ENCODE measurements around the gene GDF9. TPM values are rescaled to one million over a fixed set of nuclear protein-coding genes. Genes with fewer than 3 reads are reported as not detected.

The GDF9 gene
- total and polyA plus RNA-seq, 2 donors (not counting 3 experiments of a cell fraction or from before 2014, with no cell fraction given): 0.07 TPM; not detected in 1

DNA sequence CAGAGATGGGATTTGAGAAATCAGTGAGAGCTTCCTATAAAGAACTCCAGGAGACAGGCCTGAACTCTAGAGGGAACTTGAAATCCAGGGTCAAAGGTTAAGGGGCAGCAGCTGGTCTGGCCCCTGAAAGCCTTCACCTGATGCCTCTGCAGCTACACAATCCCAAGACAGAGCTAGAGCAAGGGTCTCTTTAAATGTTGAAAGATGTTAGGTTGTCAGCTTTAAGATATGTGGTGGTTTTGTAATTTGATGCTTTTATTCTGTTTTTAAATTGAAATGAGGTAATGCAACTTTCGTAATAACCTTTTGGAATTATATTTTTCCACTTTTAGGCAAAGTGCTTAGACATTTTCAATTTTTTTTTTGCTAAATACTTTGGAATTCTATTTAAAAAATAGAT is 50.8 kb downstream of the GDF9 start:
- Histone ChIP-seq H3K79me2 (ENCODE audit: control insufficient read depth, insufficient read depth, low read length) (no peaks in the 10 kb centered on the region), H3K27me3 (ENCODE audit: control insufficient read depth in 2 of 2, insufficient read depth in 2 of 2, low read length in 2 of 2) (peaks cover 15 to 30% of the 10 kb centered on the region in 2 experiments), H3K4me1 (ENCODE audit: control insufficient read depth, extremely low read depth, insufficient read depth, low read length) (peaks cover 2% of the 10 kb centered on the region), H2AFZ (ENCODE audit: low read depth, low read length) (no peak overlapping the region), H3K9me1 (replicated peaks; ENCODE audit: control insufficient read depth, extremely low read depth, insufficient read depth, low read length) (no peaks in the 10 kb centered on the region), H3K4me2 (ENCODE audit: insufficient read depth, low read length) (no peak overlapping the region), H3K9ac (replicated peaks; ENCODE audit: extremely low read depth, insufficient read depth, low read length) (no peak overlapping the region), H3K9me3 (replicated peaks; ENCODE audit: control insufficient read depth, insufficient read depth, low read length) (no peaks in the 10 kb centered on the region), H3K36me3 (ENCODE audit: control insufficient read depth in 2 of 2, extremely low read depth in 1 of 2, insufficient read depth in 2 of 2, low read length in 2 of 2) (no peaks in the 10 kb centered on the region), H3K27ac (ENCODE audit: insufficient read depth, low read depth, low read length) (no peak overlapping the region), H3K4me3 (replicated peaks in 1 of 3; ENCODE audit: insufficient read depth in 1 of 3, low read depth in 1 of 3, low read length in 3 of 3) (no peak overlapping the region), H4K20me1 (replicated peaks; ENCODE audit: control insufficient read depth, extremely low read depth, insufficient read depth, low read length) (no peaks in the 10 kb centered on the region)
- FAIRE-seq: no peak
- TF ChIP-seq JUN (IDR thresholded peaks at IDR 0.05; ENCODE audit: borderline replicate concordance, insufficient read depth, insufficient read length, low read depth) (no peak), FOS (IDR thresholded peaks at IDR 0.05; ENCODE audit: borderline replicate concordance, insufficient read depth, low read length) (no peak), EZH2 (IDR thresholded peaks at IDR 0.05; ENCODE audit: borderline replicate concordance, low read depth, low read length, severe bottlenecking) (no peak), POLR2A (IDR thresholded peaks at IDR 0.05; ENCODE audit: low read depth, low read length) (no peak), GATA2 (IDR thresholded peaks at IDR 0.05; ENCODE audit: insufficient read depth, insufficient read length, low read depth, low read length) (no peak), POLR2AphosphoS5 (IDR thresholded peaks at IDR 0.05; ENCODE audit: insufficient read depth, low read depth, low read length) (no peak), MYC (IDR thresholded peaks at IDR 0.05; ENCODE audit: low read depth, low read length) (no peak)
- TF ChIP-seq, protein P1, sequence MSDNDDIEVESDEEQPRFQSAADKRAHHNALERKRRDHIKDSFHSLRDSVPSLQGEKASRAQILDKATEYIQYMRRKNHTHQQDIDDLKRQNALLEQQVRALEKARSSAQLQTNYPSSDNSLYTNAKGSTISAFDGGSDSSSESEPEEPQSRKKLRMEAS (IDR thresholded peaks at IDR 0.05; ENCODE audit: insufficient read depth, insufficient read length): no peak
- TF ChIP-seq, protein P2, sequence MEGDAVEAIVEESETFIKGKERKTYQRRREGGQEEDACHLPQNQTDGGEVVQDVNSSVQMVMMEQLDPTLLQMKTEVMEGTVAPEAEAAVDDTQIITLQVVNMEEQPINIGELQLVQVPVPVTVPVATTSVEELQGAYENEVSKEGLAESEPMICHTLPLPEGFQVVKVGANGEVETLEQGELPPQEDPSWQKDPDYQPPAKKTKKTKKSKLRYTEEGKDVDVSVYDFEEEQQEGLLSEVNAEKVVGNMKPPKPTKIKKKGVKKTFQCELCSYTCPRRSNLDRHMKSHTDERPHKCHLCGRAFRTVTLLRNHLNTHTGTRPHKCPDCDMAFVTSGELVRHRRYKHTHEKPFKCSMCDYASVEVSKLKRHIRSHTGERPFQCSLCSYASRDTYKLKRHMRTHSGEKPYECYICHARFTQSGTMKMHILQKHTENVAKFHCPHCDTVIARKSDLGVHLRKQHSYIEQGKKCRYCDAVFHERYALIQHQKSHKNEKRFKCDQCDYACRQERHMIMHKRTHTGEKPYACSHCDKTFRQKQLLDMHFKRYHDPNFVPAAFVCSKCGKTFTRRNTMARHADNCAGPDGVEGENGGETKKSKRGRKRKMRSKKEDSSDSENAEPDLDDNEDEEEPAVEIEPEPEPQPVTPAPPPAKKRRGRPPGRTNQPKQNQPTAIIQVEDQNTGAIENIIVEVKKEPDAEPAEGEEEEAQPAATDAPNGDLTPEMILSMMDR (IDR thresholded peaks at IDR 0.05; ENCODE audit: extremely low read depth in 1 of 2, insufficient read depth in 1 of 2, low read depth in 1 of 2, low read length in 2 of 2): no peak
- ChIA-PET CTCF (interaction anchor here (1.1 to 2.6 kb wide), 4 partner anchors 13 to 309 kb away, joined by 4 to 14 read pairs (median 4); no protein-coding TSS in a partner anchor), POLR2A (interaction anchor here (1.2 kb wide), 1 partner anchor 14 kb away, joined by 3 read pairs; no protein-coding TSS in a partner anchor)
- no peak for DNase-seq (ENCODE audit: low read depth, low spot score)
- BruUV-seq (replicated peaks): no TSS peak
- dilution Hi-C loops (cut with MboI; ENCODE audit: extremely low pct_ligation_motif_present, low sequenced_read_pairs) (no loop called here), intact Hi-C loops (cut with micrococcal nuclease) (no loop called here)

All from endothelial cell of umbilical vein (primary cell).